IMR-90 (cell line): ENCODE data around the gene HPF1. TPM values are rescaled to one million over a fixed set of nuclear protein-coding genes. Genes with fewer than 3 reads are reported as not detected.

Source experiments
- ATAC-seq: fragments of 200-7000 bp; cut with Tn5 transposase; 2 replicates; pipeline ENCODE4 v1.9.1; 2020; ENCODE audit warnings: low read depth, mild to moderate bottlenecking, moderate library complexity
- BruUV-seq: library from RNA; stranded (reverse); fragments of 400-500 nt; replicated peaks from 2 replicates; lab custom pipeline; 2021; lab: Mats Ljungman, UMichigan
- CTCF ChIA-PET: fragments of 300-600 bp; formaldehyde crosslinking; extraction: SDS; loops from one replicate; lab custom pipeline; 2021; ENCODE audit warnings: antibody characterized with exemption; lab: Yijun Ruan, JAX
- POLR2A ChIA-PET: fragments of 300-600 bp; sonication (Branson Sonifier 250); formaldehyde crosslinking; loops from one replicate; lab custom pipeline; 2022; ENCODE audit warnings: antibody characterized with exemption; ENCODE audit not compliant: unreplicated experiment; lab: Charles Lee
- DNase-seq: peaks from one replicate; pipeline ENCODE4 v3.0.0; 2013
- H2AFZ ChIP-seq: replicated peaks from 2 replicates; pipeline ENCODE3; 2013; ENCODE audit warnings: low read length, mild to moderate bottlenecking; ENCODE audit not compliant: poor library complexity
- H2AK5ac ChIP-seq: 2 replicates; pipeline ENCODE4 v1.6.1; 2013; ENCODE audit warnings: low read depth, low read length, inconsistent platforms
- H2AK9ac ChIP-seq: replicated peaks from 2 replicates; pipeline ENCODE3; 2013; ENCODE audit warnings: mild to moderate bottlenecking, low read depth, low read length, moderate library complexity; ENCODE audit not compliant: poor library complexity
- H2BK120ac ChIP-seq: 2 replicates; pipeline ENCODE4 v1.6.1; 2013; ENCODE audit warnings: low read depth, low read length, inconsistent platforms
- H2BK15ac ChIP-seq: 3 replicates; pipeline ENCODE4 v1.6.1; 2013; ENCODE audit warnings: low read depth, low read length, inconsistent platforms
- H2BK20ac ChIP-seq: 2 replicates; pipeline ENCODE4 v1.6.1; 2013; ENCODE audit warnings: low read depth, mild to moderate bottlenecking, inconsistent platforms, low read length, moderate library complexity
- H2BK5ac ChIP-seq: 2 replicates; pipeline ENCODE4 v1.6.1; 2013; ENCODE audit warnings: mild to moderate bottlenecking, low read depth, low read length, inconsistent platforms; ENCODE audit not compliant: poor library complexity, severe bottlenecking
- H3K14ac ChIP-seq: replicated peaks from 2 replicates; pipeline ENCODE4 v1.6.1; 2013; ENCODE audit warnings: low read depth, low read length, inconsistent platforms
- H3K18ac ChIP-seq: 2 replicates; pipeline ENCODE4 v1.6.1; 2013; ENCODE audit warnings: low read depth, low read length, control low read depth
- H3K23ac ChIP-seq: 2 replicates; pipeline ENCODE4 v1.6.1; 2013; ENCODE audit warnings: low read depth, low read length, inconsistent platforms
- H3K27ac ChIP-seq: 2 replicates; pipeline ENCODE4 v1.5.1; 2013; ENCODE audit warnings: mild to moderate bottlenecking, control low read depth, low read length; ENCODE audit not compliant: insufficient read depth
- H3K27me3 ChIP-seq: 2 replicates; pipeline ENCODE4 v1.6.1; 2013; ENCODE audit warnings: low read length; ENCODE audit not compliant: control insufficient read depth, insufficient read depth
- H3K36me3 ChIP-seq: 2 replicates; pipeline ENCODE4 v1.6.1; 2013; ENCODE audit warnings: low read length, mixed read lengths; ENCODE audit not compliant: control insufficient read depth, insufficient read depth
- H3K4ac ChIP-seq: 2 replicates; pipeline ENCODE4 v1.6.1; 2013; ENCODE audit warnings: low read depth, low read length, inconsistent platforms
- H3K4me1 ChIP-seq: 2 replicates; pipeline ENCODE4 v1.6.1; 2013; ENCODE audit warnings: low read length, mixed read lengths; ENCODE audit not compliant: control insufficient read depth, insufficient read depth
- H3K4me2 ChIP-seq: 2 replicates; pipeline ENCODE4 v1.6.1; 2013; ENCODE audit warnings: low read depth, mild to moderate bottlenecking, control low read depth, low read length, moderate library complexity
- H3K4me3 ChIP-seq: 2 replicates; pipeline ENCODE4 v1.5.1; 2013; ENCODE audit warnings: low read depth, mild to moderate bottlenecking, control low read depth, low read length, moderate library complexity; ENCODE audit not compliant: insufficient read depth
- H3K56ac ChIP-seq: 2 replicates; pipeline ENCODE4 v1.6.1; 2013; ENCODE audit warnings: low read length, inconsistent platforms; ENCODE audit not compliant: insufficient read depth; ENCODE audit errors: extremely low read depth
- H3K79me1 ChIP-seq, 2 experiments: 2 replicates each; pipeline ENCODE4 v1.6.1; 2013; ENCODE audit warnings: low read length in 2 of 2, inconsistent platforms in 1 of 2, low read depth in 1 of 2
- H3K9ac ChIP-seq: 2 replicates; pipeline ENCODE4 v1.6.1; 2013; ENCODE audit warnings: low read depth, low read length, control low read depth
- H3K9me1 ChIP-seq: 2 replicates; pipeline ENCODE4 v1.6.1; 2013; ENCODE audit warnings: low read length, inconsistent platforms; ENCODE audit not compliant: insufficient read depth
- H3K9me3 ChIP-seq: 2 replicates; pipeline ENCODE4 v1.6.1; 2013; ENCODE audit warnings: low read length; ENCODE audit not compliant: control insufficient read depth, insufficient read depth
- H4K20me1 ChIP-seq: 2 replicates; pipeline ENCODE4 v1.6.1; 2013; ENCODE audit warnings: low read length, inconsistent platforms; ENCODE audit not compliant: insufficient read depth
- H4K5ac ChIP-seq: 2 replicates; pipeline ENCODE4 v1.6.1; 2013; ENCODE audit warnings: mild to moderate bottlenecking, low read depth, low read length, control low read depth
- H4K8ac ChIP-seq, 2 experiments: 2 replicates each; pipeline ENCODE4 v1.6.1; 2013; ENCODE audit warnings: low read depth in 2 of 2, low read length in 2 of 2, control low read depth in 1 of 2, inconsistent platforms in 1 of 2
- H4K91ac ChIP-seq: 2 replicates; pipeline ENCODE4 v1.6.1; 2013; ENCODE audit warnings: low read depth, low read length, inconsistent platforms; ENCODE audit not compliant: insufficient read depth
- CEBPB ChIP-seq: IDR thresholded peaks from 2 replicates; pipeline ENCODE4 v1.6.1; 2012; ENCODE audit warnings: low read depth, low read length, improper control_type of control experiment
- RCOR1 ChIP-seq: IDR thresholded peaks from 2 replicates; pipeline ENCODE4 v1.6.1; 2012; ENCODE audit warnings: mild to moderate bottlenecking, low read length, improper control_type of control experiment; ENCODE audit not compliant: insufficient replicate concordance
- WGBS, 2 experiments: methylation state at CpG; one replicate each; pipeline versions ENCODE4 v1.1.5 to v1.1.7; 2013; ENCODE audit warnings: missing lambda C conversion rate in 2 of 2; ENCODE audit not compliant: insufficient read length in 1 of 2; ENCODE audit errors: extremely low coverage in 2 of 2; 5-methylcytosine and 5-hydroxymethylcytosine counted together
- dilution Hi-C: fragments of 300-500 bp; cut with HindIII; formaldehyde crosslinking; loops from one replicate; pipeline ENCODE4 v1.14.3; 2018; ENCODE audit warnings: low sequenced_read_pairs; ENCODE audit not compliant: unreplicated experiment
- in situ Hi-C: fragments of 300-500 bp; cut with MboI; formaldehyde crosslinking; loops from 3 replicates; pipeline ENCODE4 v1.14.3; 2019; ENCODE audit warnings: low sequenced_read_pairs, inconsistent platforms, mixed read lengths
- intact Hi-C: fragments of 100-400 bp; cut with micrococcal nuclease; formaldehyde crosslinking; loops from 2 replicates; pipeline ENCODE4 v1.10.0; 2022
- polyA plus RNA-seq, 3 experiments: library from polyadenylated mRNA; depleted of rRNA; stranded (reverse); fragments of >200 nt; gene quantifications; 2 replicates each; pipeline ENCODE4 v1.2.3, GENCODE V29; 2012; ENCODE audit warnings: low replicate concordance in 1 of 3
- total RNA-seq: library from RNA; depleted of rRNA; stranded (reverse); fragments of >200 nt; gene quantifications from 2 replicates; pipeline ENCODE4 v1.2.3, GENCODE V29; 2012

Gene HPF1
- total and polyA plus RNA-seq, 2 of the 4 experiments (the other 2 are of a cell fraction), result 15.2 to 24.9 TPM

DNA sequence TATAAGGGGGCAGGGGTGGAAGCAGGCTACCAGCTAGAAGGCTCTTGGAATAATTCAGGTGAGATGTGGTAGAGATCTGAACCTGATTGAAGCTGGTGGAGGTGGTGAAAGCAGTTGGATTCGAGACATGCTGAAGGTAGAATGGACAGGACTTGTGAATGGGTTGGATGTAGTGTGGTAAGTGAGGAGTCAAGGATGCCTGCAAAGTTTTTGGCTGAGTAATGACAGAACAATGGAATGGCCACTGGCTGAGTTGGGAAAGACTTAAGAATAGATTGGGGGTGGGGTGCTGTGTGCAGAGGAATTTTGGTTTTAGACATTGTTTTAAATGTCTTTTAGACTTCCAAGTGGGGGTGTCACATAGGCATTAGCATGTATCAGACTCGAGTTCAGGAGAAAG is 33.5 kb downstream of the HPF1 start:
- no peak overlapping the region for H3K9ac ChIP-seq
- H3K9me3 ChIP-seq, result no peaks in the 10 kb centered on the region
- no peaks in the 10 kb centered on the region for H3K79me1 ChIP-seq
- H3K27ac ChIP-seq, result no peak overlapping the region
- intact Hi-C loops (no loop called here), in situ Hi-C loops (no loop called here), dilution Hi-C loops (no loop called here)
- no peak for TF ChIP-seq RCOR1
- peak; percentile 64; the same call in 1 of the 2 replicates for TF ChIP-seq CEBPB
- no peaks in the 10 kb centered on the region; the same call in 1 of the 2 replicates for H3K9me1 ChIP-seq
- H2AK9ac ChIP-seq, result no peak overlapping the region
- no peak overlapping the region for H2AFZ ChIP-seq
- H3K18ac ChIP-seq, result no peak overlapping the region
- no peak overlapping the region for H4K91ac ChIP-seq
- no peak overlapping the region for H3K56ac ChIP-seq
- CTCF ChIA-PET, result no interaction called here
- H3K14ac ChIP-seq, result no peak overlapping the region
- H3K27me3 ChIP-seq, result no peaks in the 10 kb centered on the region
- H2BK5ac ChIP-seq, result no peak overlapping the region
- no peak overlapping the region for H4K5ac ChIP-seq
- H3K4me3 ChIP-seq, result no peak overlapping the region
- no peak overlapping the region for H2BK20ac ChIP-seq
- WGBS, 2 experiments, result 83% methylated on average over 1 of the region's 2 CpGs; no CpG with 5 or more reads in 1 of the 2 experiments
- no peak overlapping the region for H2AK5ac ChIP-seq
- H3K4ac ChIP-seq, result no peak overlapping the region
- no peak overlapping the region for H3K4me2 ChIP-seq
- peaks cover 5% of the 10 kb centered on the region; the same call in 1 of the 2 replicates for H3K4me1 ChIP-seq
- no peak overlapping the region for H2BK120ac ChIP-seq
- no peaks in the 10 kb centered on the region for H4K20me1 ChIP-seq
- BruUV-seq, result no TSS peak
- POLR2A ChIA-PET, result no interaction called here
- no peak overlapping the region for H2BK15ac ChIP-seq
- no peak overlapping the region for H4K8ac ChIP-seq
- ATAC-seq (peak; percentile 67), DNase-seq (peak; percentile 52)
- no peak overlapping the region for H3K23ac ChIP-seq
- H3K36me3 ChIP-seq, result peaks cover 7% of the 10 kb centered on the region
